GM12891 (cell line): ENCODE measurements around the gene COA5.

Experiments used
- PAX5 ChIP-seq: IDR thresholded peaks from 2 replicates; pipeline ENCODE4 v1.6.1; 2011; ENCODE audit warnings: low read length, moderate library complexity, mild to moderate bottlenecking; ENCODE audit not compliant: insufficient read depth, severe bottlenecking
- POLR2A ChIP-seq: IDR thresholded peaks from 2 replicates; pipeline ENCODE4 v1.6.1; 2011; ENCODE audit warnings: low read depth, low read length, control low read depth
- POLR2AphosphoS5 ChIP-seq: IDR thresholded peaks from 2 replicates; pipeline ENCODE4 v1.6.1; 2011; ENCODE audit warnings: low read depth, low read length, control low read depth
- POU2F2 ChIP-seq: IDR thresholded peaks from 2 replicates; pipeline ENCODE4 v1.6.1; 2011; ENCODE audit warnings: low read depth, mild to moderate bottlenecking, control low read depth, low read length, moderate library complexity
- SPI1 ChIP-seq: IDR thresholded peaks from 2 replicates; pipeline ENCODE4 v1.6.1; 2011; ENCODE audit warnings: low read depth, low read length, control low read depth
- TAF1 ChIP-seq: IDR thresholded peaks from 2 replicates; pipeline ENCODE4 v1.6.1; 2011; ENCODE audit warnings: low read depth, low read length, control low read depth

DNA sequence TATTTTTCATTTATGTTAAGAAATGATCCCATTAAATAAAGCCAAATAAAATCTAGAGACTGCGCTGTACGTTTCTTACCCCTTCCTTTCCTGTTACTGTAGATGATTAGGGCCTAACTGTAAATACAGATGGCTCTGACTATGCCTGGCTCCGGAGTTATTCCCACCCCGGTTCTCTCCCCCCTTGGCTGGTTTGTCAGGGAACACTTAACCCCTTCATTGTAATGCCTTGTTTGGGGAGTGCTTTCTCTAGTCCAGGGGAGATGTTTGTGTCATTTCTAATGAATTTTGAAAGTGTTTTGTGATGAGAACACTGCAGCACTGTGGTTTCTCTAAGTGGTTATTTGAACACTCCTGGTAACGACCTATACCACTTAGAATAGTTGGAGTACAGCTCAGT, 8.8 kb upstream of the COA5 start:
- no peak for TF ChIP-seq PAX5
- TF ChIP-seq POLR2AphosphoS5 = no peak
- TF ChIP-seq POLR2A = no peak
- TF ChIP-seq TAF1 = no peak
- TF ChIP-seq SPI1 = no peak
- no peak for TF ChIP-seq POU2F2
